DMS114 treated with DMSO at 0.1 percent for 48 hours (cell line): ENCODE data around the gene CLDND2.

Experiments
- DNase-seq: peaks from one replicate; lab custom pipeline; 2025; ENCODE audit not compliant: unreplicated experiment; lab: John Stamatoyannopoulos, UW

The CLDND2 gene

DNA sequence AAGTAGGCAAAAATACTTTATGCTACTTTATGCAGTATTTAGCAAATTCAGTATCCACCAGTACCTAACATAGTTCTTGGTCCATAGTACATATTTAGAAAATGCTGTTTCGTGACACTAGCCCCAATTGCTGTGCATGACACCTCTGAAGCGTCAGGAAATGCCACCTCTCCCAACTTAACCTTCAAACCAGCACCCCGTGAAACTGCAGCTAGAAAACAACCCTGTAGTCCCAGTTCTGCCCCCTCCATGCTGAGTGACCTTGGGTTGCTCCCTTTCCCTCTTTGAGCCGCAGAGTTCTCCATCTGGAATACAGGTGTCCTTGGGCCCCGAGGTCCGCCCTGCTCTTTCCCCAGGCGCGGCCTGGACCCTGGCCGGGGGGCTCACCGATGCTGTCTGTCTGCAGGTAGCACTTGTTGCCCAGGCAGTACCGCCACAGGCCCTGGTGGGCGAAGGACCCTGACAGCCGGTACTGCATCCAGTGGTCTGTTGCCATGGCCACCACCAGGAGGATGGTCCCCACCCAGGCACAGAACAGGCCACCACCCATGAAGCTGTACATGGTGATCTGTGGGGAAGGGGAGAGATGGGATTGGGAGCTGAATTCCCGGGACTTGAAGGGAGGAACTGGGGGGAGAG is 18.2 kb upstream of the CLDND2 start:
- DNase-seq: no peak

DNA sequence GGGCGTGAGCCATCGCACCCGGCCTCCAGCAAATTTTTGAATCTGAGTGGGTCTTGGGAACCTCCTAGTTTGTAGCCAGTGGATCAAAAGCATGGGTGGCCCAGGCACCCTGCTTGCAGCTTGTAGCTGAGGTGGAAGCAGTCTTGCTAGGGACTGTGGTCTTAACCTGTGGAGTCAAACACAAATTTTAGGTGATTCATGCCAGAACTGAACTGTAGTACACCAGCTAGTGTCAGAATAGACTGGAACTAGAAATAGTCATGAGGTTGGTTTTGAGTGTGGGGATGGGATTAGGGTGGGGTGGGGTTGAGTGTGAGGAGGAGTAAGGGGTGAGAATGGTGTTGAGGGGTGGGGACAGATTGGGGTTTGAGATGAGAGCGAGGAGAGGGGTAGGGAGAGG is 13.2 kb upstream of the CLDND2 start:
- DNase-seq: no peak

DNA sequence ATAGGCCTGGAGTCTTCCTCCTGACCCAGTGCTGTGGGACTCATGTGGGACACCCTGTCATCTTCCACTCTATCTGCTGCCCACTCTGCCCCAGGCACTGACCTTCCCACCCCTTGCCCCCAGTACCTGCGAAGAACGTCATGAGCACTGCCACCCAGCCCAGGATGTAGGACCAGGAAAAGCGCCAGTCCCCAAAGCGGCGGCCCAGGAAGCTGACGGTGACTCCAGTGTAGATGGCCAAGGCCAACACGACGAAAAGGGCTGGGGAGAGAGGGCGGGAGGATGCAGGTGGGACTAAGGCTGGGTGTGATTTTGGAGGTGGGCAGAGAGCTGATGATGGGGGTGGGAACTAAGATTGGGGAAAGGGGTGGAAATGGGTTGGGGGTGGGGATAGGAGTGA is 11.6 kb upstream of the CLDND2 start:
- no peak for DNase-seq

DNA sequence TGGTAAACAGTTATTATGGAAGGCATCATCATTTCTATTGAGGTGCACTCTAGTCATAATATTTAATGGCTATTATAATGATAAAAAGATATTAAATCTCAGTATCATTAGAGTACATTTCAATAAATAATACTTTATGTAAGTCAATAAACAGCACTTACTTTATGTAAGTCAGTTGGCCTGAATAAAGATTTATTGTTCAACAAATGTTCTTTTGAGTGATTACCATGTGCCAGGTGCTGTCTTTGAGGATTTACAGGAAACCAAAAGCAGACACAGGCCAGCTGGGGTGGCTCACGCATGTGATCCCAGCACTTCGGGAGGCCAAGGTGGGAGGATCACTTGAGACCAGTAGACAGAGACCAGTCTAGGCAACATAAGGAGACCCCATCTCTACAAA is 8.6 kb upstream of the CLDND2 start:
- DNase-seq: no peak

DNA sequence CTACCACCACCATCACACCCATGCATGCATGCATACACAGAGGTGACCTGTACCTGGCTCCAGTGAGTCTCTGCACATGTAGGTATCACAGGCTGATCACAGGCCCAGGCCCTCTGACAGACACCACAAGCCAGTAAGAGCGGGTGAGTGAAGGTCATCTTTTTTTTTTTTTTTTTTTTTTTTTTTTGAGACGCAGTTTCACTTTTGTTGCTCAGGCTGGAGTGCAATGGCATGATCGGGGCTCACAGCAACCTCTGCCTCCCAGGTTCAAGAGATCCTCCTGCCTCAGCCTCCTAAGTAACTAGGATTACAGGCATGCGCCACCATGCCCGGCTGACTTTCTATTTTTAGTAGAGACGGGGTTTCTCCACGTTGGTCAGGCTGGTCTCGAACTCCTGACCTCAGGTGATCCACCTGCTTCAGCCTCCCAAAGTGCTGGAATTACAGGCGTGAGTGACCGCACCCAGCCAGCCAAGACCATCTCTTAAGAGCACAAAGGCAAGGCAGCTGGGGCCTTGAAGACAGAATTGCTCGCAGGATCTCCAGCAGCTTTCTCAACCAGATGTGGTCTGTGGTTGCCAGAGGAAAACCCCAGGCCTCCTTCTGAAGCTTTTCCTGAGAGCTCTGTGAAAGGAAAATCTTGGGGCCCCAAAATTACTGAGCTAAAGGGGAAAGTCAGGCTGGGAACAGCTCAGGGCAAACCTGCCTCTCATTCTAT is 6.9 kb upstream of the CLDND2 start:
- no peak for DNase-seq

DNA sequence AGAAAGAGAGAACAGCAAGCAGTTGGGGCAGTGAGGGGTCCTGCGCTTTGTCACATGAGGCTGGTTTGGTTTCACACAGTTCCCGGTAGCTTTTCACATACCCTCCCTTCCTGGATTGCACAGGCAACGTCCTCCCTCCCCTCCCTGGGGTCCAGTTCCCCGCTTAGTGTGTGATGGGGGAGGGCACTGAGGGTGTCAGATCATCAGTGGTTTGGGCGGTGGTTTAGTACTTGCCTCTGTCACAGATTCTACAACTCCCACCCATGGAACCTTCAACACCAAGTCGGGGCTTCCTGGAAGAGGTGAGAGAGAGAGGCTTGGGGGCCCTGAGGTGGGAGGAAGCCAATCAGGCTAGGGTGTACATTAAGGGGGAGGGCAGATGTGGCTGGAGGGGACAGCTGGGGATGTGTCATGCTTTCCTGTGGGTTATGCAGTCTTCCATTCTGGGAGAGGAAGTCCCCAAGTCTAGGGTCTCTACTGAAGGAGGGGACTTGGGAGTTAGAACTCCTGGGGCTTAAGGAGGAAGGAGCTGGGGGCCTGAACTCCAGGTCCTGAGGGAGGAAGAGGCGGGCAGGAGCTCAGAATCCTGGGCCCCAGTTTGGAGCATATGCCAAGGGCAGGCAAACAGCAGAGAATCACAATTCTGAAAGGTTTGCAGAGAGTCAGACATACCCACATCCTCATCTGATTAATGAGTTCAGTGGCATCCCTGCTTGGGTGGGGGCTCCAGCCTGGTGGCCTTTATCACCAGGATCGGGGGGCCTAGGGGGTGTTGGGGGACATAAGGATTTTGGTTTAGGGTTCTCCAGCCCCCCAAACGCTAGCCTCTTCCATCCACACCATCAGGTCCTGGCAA is 4.1 kb upstream of the CLDND2 start, which contains the start of gene NKG7:
Gene NKG7 (minus strand): TSS at position 6 of the 856 bp plus-strand sequence. CDS start 119 bp downstream, outside the sequence.
- DNase-seq: no peak

DNA sequence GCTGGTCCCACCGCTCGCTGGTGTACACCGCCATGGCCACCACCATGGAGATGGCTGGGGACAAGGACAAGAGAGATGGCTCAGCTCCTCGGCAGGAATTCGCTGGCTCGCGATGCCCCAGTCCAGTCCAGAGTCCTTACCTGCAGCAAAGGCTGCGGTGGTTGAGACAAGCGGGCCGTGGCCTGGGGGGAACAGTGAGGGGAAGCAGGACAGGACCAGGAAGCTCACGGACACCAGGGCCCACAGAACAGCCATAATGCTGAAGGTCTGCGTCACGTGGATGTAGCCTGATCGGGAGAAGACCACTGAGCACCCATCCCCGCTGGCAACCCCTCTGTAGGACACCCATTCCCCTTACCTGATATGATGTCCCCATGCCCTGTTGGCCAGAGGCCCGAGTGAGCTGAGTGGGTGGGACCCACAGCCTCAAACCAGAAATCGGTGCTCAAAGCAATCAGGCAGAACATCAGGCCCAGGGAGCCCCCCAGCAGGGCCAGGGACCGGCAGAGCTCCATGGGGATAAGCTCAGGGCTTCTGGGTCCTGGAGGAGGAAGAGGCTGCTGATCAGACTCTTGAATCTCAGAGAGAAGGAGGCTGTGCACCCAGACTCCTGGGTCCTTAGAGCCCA is 3.3 kb upstream of the CLDND2 start:
- DNase-seq: no peak

DNA sequence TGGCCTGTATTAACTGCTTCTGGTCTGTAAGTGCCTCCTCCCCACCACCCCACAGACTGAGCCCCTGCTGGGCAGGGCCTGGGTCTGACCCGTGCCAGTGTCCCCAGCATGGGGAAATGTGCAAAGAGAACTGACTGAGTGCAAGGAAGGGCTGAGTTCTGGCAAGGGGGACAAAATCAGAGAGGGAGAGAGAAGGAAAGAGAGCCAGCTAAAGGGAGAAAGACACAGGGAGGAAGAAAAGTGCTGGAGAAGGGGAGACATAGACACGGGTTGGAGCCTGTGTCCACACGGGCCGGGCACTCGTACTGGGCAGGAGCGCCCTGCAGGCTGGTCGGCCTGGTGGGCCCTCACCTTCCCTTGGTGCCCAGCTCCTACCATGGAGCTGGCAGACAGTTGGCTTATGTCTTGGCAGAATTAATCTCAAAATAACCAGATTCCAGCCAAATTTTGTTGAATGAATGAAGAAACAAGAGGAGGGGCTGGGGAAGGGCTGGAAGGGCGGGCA is 2.4 kb upstream of the CLDND2 start:
- no peak for DNase-seq

DNA sequence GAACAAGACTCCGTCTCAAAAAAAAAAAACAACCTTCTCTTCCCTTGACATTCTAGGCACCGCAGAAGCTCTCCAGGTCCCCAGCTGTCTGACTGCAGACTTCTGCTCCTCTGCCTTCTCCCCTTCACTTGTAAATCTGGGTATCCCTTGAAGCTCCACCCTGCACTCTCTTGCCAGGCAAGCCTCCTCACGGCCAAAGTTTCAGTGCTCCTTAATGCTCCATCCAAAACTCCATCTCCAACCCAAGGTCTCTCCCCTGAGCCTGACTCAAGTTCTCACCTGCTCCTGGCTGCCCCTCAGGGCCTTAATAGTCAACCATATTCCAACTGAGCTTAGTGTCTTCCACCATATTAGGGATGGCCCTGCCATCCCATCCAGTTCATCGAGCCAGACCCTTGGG is 1.4 kb upstream of the CLDND2 start:
- DNase-seq: no peak

DNA sequence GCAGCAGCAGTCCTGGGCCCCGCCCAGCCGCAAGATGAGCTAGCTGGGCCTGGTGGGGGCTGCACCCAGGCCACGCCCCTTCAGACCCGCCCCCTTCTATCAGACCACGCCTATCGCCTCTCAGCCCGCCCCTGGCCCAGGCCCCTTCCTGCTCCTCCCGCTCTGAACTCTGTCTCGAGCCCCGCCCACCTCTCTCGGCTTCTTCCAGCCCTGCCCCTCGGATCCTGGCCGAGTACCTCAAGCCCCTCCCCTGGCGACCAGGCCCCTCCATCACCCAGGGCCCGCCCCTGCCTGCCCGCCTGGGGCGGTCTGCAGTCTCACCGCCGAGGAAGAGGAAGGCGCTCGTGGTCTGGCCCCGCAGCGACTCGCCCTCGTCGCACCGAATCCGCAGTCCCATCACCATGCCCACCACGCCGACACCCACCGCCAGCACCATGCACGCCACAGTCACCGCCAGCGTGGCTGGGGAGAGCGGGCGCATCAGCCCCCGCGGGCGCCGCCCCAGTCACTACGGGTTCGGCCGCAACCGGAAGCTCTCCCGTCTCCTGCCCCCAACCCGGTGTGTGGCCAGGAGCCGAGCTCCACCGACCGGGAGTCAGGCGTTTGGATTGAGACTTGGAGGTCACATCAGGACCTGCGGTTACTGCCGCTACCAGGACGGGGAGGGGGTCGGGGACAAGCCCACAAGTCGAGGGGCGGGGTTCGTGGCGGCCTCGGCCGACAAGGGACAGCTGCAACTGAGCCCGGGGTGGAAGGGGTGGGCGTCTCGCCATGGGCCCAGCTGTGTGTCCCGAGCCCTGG is 1.0 kb downstream of the CLDND2 start:
- DNase-seq: peak; percentile 93

DNA sequence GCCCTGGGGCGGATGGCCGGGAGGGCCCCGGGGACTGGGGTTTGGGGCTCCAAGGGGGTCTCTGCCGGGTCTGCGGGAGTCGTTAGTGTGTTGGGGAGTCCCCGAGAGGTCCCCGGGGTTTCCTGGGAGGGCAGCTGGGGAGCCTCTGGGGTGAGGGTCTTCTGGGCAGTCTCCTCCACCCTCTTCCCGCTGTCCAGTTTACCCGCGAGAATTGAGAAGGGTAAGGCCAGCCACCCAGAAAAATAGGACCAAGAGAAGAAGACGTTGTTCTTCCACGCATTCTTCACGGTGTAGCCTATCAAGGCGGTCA is 1.6 kb downstream of the CLDND2 start:
- no peak for DNase-seq

DNA sequence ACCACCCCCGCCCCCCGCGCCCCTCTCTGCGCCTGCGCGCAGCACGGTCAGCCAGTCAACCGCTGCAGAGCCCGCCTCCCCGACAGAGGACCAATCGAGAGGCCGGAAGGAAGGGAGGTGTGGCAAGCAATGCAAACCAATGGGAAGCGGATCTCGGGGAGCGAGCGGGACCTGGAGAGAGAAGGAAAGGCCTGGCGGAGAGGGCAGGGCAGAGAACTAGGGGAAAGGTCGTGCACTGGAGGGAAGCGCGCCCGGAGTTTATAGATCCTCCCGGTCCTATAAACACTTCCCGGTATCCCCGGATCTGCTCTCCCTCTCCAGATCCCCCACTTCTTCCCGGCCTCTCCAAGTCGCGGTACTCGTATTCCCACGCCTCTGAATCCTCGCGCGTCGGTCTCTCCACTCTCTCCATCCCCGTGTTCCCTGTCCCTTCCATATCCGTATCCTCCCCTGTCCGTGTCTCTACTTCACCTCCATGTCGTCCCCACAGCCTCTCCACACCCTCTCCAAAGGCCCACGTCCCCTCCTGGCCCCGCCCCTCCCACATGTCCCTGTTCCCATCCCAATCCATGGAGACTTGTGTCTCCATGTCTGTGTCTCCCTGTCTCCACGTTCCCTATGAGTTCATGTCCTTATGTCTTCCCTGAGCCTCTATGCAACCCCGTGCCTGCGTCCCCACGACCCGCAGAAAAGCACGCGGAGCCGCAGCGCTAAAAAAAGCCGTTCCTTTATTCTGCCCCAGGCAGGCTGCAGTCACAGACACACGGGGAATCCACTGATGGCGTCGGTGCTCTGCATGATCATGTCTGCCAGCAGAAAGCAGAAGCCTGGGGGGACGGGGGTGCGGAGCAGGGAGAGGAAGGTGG is 2.2 kb downstream of the CLDND2 start:
- DNase-seq: peak; percentile 92

DNA sequence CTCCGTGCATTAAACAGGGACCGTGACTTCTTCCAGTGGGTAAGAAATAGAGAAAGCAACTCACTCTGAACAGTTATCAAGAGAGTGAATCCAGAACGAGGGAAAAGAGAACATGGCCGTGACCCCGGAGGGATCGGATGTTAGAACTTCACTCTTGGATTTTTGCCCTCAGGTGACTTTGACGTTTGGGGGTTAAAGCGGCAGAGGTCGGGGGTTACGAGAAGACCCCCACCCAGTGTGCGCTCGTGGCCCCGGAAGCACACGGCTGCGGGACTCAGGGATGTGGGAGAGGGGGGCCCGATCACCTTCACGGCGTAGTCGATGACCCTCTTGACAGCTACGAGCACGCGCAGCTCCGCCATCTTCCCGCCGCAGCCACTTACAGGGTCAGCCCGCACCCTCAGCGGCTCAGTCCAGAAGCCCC is 2.8 kb downstream of the CLDND2 start, which contains the start of gene ETFB:
Gene ETFB (minus strand): TSS at position 424 of the 424 bp plus-strand sequence. CDS start 62 bp downstream, at position 362.
- no peak for DNase-seq

DNA sequence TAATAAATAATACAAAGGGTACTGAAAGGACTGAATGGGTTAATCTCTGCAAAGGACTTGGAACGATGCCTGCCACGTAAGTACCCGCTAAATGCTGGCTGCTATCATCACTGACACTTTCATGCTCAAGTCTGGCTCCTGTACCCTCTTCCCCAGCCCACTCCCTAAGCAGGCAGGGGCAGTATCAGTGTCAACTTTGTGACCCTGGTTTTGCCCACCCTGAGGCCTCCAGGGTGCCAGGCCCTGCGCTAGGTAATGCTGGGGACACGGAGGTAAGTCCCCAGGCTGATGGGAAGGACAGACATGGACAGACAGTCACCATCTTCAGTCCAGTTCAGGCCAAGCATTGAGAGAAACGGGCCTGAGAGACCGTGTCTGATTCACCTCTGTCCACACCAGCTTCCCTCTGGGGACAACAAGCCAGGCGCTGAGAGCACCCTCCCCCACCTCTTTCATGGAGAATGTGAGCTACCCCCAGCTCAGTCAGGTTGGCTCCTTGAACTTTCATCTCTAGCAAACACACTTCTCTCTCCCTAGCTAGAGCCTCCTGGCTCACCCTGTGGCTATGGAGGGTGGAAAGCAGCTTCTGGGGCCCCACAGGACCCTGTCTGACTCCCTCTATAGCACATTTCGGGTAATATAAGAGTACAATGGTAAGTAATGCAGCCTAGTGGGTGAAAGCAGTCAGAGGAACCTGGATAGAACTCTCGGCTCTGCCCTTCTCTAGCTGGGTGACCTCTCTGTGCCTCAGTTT is 3.4 kb downstream of the CLDND2 start:
- no peak for DNase-seq

DNA sequence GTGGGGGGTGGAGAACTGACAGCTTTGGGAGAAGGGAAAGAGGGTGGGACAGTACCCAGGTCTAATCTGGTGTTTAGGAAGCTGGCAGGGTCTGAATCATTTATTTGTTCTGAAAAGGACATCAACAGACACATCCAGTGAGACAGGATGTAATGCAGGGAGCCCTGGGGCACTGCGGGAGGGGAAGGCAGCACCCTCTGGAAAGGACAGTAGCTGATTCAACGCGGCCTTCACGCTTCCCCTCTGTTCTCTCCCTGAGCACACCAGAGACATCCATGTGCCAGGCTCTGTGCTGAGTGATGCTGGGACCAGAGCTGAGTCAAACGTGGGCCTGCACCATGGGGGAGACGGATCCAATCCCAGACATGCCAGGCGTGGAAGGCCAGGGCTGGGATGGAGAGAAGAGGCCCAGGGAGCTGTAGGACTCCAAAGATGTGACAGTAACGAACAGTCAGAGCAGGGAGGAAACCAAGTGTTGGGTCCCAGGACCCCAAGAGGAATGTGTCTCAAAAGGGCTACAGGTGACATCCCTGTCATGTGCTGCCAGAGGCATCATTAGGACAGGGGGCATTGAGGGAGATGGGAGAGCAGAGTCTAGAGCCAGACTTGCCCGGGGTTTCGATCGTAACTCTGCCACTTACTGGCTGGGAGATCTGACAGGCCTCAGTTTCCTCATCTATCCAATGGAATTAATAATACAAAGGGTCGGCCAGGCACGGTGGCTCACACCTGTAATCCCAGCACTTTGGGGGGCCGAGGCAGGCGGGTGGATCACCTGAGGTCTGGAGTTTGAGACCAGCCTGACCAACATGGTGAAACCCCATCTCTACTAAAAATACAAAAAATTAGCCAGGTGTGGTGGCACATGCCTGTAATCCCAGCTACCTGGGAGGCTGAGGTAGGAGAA is 4.3 kb downstream of the CLDND2 start:
- no peak for DNase-seq

DNA sequence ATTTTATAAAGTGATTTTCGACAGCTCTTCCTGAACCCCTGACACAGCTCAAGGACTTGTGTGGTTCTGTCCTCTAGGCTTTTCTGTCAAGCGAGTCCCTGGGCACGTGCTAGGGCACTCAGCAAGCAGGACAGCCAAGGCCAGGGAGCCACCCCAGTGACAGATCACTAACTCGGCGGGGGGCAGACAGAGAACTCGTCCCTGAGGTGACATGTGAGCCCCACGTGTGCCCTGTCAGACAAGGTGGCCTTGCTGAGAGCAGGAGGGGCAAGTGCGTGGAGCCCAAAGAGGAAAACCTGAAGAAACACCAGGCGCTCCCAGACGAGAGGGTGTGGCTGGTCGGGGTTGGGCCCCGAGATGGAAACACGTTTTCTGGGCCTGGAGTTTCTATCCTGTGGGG is 7.6 kb downstream of the CLDND2 start:
- DNase-seq: no peak

DNA sequence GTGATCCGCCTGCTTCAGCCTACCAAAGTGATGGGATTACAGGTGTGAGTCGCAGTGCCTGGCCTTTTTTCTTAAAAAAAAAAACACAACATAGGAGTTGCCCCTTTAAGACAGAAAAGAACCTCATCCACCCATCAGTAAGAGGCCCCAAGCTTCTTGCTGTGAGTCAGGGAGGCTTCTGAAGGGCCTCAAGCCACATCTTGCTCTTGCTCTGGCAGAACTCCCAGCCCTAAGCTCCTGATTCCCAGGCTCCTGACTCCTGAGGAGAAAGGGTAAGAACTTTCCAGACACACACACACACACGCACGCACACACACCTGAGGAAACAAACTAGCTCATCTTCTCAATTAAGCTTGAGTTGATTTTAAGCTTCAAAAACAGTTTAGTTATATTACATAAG is 9.5 kb downstream of the CLDND2 start:
- no peak for DNase-seq

DNA sequence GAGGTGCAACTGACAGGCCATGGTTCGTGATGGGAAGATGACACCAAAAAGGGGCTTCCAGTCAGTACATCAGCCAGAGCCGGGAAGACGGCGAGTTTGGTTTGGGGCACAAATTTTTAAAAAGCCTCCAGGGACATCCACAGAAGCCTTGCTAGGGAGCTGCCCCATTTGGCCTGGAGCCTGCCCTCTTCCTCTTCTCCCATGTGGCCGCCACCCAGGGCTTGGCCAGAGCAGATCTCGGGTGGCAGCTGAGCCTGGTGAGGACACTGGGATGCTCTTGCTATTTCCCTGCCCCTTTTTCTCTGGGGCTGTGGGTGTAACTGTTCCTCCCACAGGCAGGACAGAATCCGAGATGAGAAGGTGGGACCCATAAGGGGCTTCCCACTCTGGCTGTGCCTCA is 10.9 kb downstream of the CLDND2 start:
- no peak for DNase-seq
